ENCODE measurements around the gene SAMM50. TPM values are rescaled to one million over a fixed set of nuclear protein-coding genes. Genes with fewer than 3 reads are reported as not detected.
A peak's percentile ranks its signal among the peaks of the same experiment; 100 is the strongest.

Gene SAMM50
- total RNA-seq, 1 donor from 2014 or later, result 45.5 TPM

- H3K36me3 ChIP-seq, result no peaks in the 10 kb centered on the region
- H3K4me3 ChIP-seq, result no peak overlapping the region
- peaks cover 6% of the 10 kb centered on the region for H3K27me3 Mint-ChIP-seq (ENCODE audit: insufficient read depth, low read depth)
- no peaks in the 10 kb centered on the region for H3K4me1 ChIP-seq
- no peaks in the 10 kb centered on the region for H4K20me1 ChIP-seq (ENCODE audit: low read depth)
- no peak overlapping the region for H2AFZ ChIP-seq (replicated peaks)
- H3K9ac ChIP-seq, result no peak overlapping the region
- H3K79me2 ChIP-seq (ENCODE audit: low read depth), result no peaks in the 10 kb centered on the region
- no peaks in the 10 kb centered on the region for H3K9me3 ChIP-seq (ENCODE audit: low read depth)
- H3K4me2 ChIP-seq, result no peak overlapping the region
- H3K27ac ChIP-seq, result no peak overlapping the region
- H3K27me3 ChIP-seq, result no peaks in the 10 kb centered on the region
- H3F3A ChIP-seq (ENCODE audit: low read depth), result no peaks in the 10 kb centered on the region
- H3K36me3 Mint-ChIP-seq, result peaks cover 32% of the 10 kb centered on the region
- no peak for DNase-seq (ENCODE audit: low spot score)
- peaks cover 8% of the 10 kb centered on the region for H3K9me3 Mint-ChIP-seq
- TF ChIP-seq CTCF (IDR thresholded peaks at IDR 0.05), result no peak
- TF ChIP-seq EZH2phosphoT487 (IDR thresholded peaks at IDR 0.05), result no peak
- TF ChIP-seq EZH2 (IDR thresholded peaks at IDR 0.05), result no peak
- H3K4me1 Mint-ChIP-seq, result peaks cover 10% of the 10 kb centered on the region
- H3K27ac Mint-ChIP-seq, result no peak overlapping the region
- H3K4me3 Mint-ChIP-seq, result no peak overlapping the region
Observed at GRCh38 chr22:44002324-44002723, 47.1 kb downstream of the SAMM50 start.

GRCh38 chr22:44002997-44003396, 47.8 kb downstream of the SAMM50 start:
- no peak for DNase-seq (ENCODE audit: low spot score)
- Histone ChIP-seq H2AFZ (replicated peaks) (no peak overlapping the region), H3K4me2 (no peak overlapping the region), H4K20me1 (ENCODE audit: low read depth) (no peaks in the 10 kb centered on the region), H3F3A (ENCODE audit: low read depth) (no peaks in the 10 kb centered on the region), H3K27ac (no peak overlapping the region), H3K36me3 (no peaks in the 10 kb centered on the region), H3K79me2 (ENCODE audit: low read depth) (no peaks in the 10 kb centered on the region), H3K9me3 (ENCODE audit: low read depth) (no peaks in the 10 kb centered on the region), H3K27me3 (no peaks in the 10 kb centered on the region), H3K4me3 (no peak overlapping the region), H3K9ac (no peak overlapping the region), H3K4me1 (no peaks in the 10 kb centered on the region)
- Mint-ChIP-seq H3K27me3 (ENCODE audit: insufficient read depth, low read depth) (peaks cover 6% of the 10 kb centered on the region), H3K4me3 (no peak overlapping the region), H3K4me1 (peaks cover 10% of the 10 kb centered on the region), H3K9me3 (peaks cover 8% of the 10 kb centered on the region), H3K36me3 (peaks cover 29% of the 10 kb centered on the region), H3K27ac (no peak overlapping the region)
- no peak for TF ChIP-seq EZH2phosphoT487 (IDR thresholded peaks at IDR 0.05)
- TF ChIP-seq EZH2 (IDR thresholded peaks at IDR 0.05), result no peak
- TF ChIP-seq CTCF (IDR thresholded peaks at IDR 0.05), result no peak

- Mint-ChIP-seq H3K27ac (peak overlapping the region; percentile 21), H3K36me3 (peaks cover 25% of the 10 kb centered on the region), H3K27me3 (ENCODE audit: insufficient read depth, low read depth) (peaks cover 6% of the 10 kb centered on the region), H3K4me3 (no peak overlapping the region), H3K4me1 (peaks cover 10% of the 10 kb centered on the region), H3K9me3 (peaks cover 8% of the 10 kb centered on the region)
- H3K9me3 ChIP-seq (ENCODE audit: low read depth), result no peaks in the 10 kb centered on the region
- no peaks in the 10 kb centered on the region for H4K20me1 ChIP-seq (ENCODE audit: low read depth)
- no peak overlapping the region for H3K27ac ChIP-seq
- H3K9ac ChIP-seq, result no peak overlapping the region
- H3K36me3 ChIP-seq, result no peaks in the 10 kb centered on the region
- no peak overlapping the region for H3K4me2 ChIP-seq
- no peaks in the 10 kb centered on the region for H3K79me2 ChIP-seq (ENCODE audit: low read depth)
- TF ChIP-seq CTCF (IDR thresholded peaks at IDR 0.05) (peak; percentile 52), EZH2phosphoT487 (IDR thresholded peaks at IDR 0.05) (no peak)
- no peaks in the 10 kb centered on the region for H3K4me1 ChIP-seq
- DNase-seq (ENCODE audit: low spot score), result peak; percentile 63
- H3K4me3 ChIP-seq, result no peak overlapping the region
- H3K27me3 ChIP-seq, result no peaks in the 10 kb centered on the region
- no peaks in the 10 kb centered on the region for H3F3A ChIP-seq (ENCODE audit: low read depth)
- no peak overlapping the region for H2AFZ ChIP-seq (replicated peaks)
Observed at GRCh38 chr22:44003405-44004103, 48.3 kb downstream of the SAMM50 start.
